BE2C (cell line): ENCODE results near the gene STARD9.

Experiments used
- DNase-seq: peaks from one replicate; pipeline ENCODE4 v3.0.0-alpha.2; 2020
- H3K27me3 ChIP-seq: fragments of 250-450 bp; sonication (Bioruptor Pico); 2 replicates; pipeline ENCODE4 v1.5.1; 2020; ENCODE audit warnings: mild to moderate bottlenecking
- H3K36me3 ChIP-seq: fragments of 250-450 bp; sonication (Bioruptor Pico); 2 replicates; pipeline ENCODE4 v1.5.1; 2020; ENCODE audit warnings: mild to moderate bottlenecking
- H3K4me1 ChIP-seq: fragments of 250-450 bp; sonication (Bioruptor Pico); 2 replicates; pipeline ENCODE4 v1.5.1; 2020
- H3K4me3 ChIP-seq: 2 replicates; pipeline ENCODE4 v1.5.1; 2011; ENCODE audit warnings: low read depth, low read length
- H3K9me3 ChIP-seq: fragments of 250-450 bp; sonication (Bioruptor Pico); 2 replicates; pipeline ENCODE4 v1.5.1; 2020
- CTCF ChIP-seq: IDR thresholded peaks from 2 replicates; pipeline ENCODE4 v1.5.1; 2012; ENCODE audit warnings: mild to moderate bottlenecking, low read depth, low read length

STARD9 gene

GRCh38 chr15:42681119-42681518 is 105.7 kb downstream of the STARD9 start:
- TF ChIP-seq CTCF: no peak
- H3K36me3 ChIP-seq: peaks cover 30% of the 10 kb centered on the region
- H3K27me3 ChIP-seq: no peaks in the 10 kb centered on the region
- H3K4me3 ChIP-seq: no peak overlapping the region
- no peak for DNase-seq
- no peaks in the 10 kb centered on the region for H3K9me3 ChIP-seq
- H3K4me1 ChIP-seq: no peaks in the 10 kb centered on the region

DNA sequence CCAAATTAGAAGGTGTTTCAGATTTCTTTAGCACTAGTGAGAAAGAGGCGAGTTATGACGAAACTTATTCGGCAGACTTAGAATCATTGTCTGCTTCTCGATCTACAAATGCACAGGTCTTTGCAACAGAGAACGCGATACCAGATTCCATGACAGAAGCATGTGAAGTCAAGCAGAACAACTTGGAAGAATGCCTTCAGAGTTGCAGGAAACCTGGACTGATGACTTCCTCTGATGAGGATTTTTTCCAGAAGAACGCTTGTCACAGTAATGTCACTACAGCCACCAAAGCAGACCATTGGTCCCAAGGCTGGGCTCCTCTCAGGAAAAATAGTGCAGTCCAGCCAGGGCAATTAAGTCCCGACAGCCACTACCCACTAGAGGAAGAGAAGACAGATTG is 110.9 kb downstream of the STARD9 start:
- no peak for DNase-seq
- no peak for TF ChIP-seq CTCF
- no peaks in the 10 kb centered on the region for H3K27me3 ChIP-seq
- no peaks in the 10 kb centered on the region for H3K9me3 ChIP-seq
- H3K4me3 ChIP-seq: no peak overlapping the region
- H3K36me3 ChIP-seq: peaks cover 39% of the 10 kb centered on the region
- H3K4me1 ChIP-seq: no peaks in the 10 kb centered on the region

- Histone ChIP-seq H3K27me3 (no peaks in the 10 kb centered on the region), H3K36me3 (peaks cover 46% of the 10 kb centered on the region), H3K4me1 (no peaks in the 10 kb centered on the region), H3K9me3 (no peaks in the 10 kb centered on the region), H3K4me3 (no peak overlapping the region)
- TF ChIP-seq CTCF: no peak
- no peak for DNase-seq
These were observed 112.3 kb downstream of the STARD9 start for GRCh38 chr15:42687740-42688139.

DNA sequence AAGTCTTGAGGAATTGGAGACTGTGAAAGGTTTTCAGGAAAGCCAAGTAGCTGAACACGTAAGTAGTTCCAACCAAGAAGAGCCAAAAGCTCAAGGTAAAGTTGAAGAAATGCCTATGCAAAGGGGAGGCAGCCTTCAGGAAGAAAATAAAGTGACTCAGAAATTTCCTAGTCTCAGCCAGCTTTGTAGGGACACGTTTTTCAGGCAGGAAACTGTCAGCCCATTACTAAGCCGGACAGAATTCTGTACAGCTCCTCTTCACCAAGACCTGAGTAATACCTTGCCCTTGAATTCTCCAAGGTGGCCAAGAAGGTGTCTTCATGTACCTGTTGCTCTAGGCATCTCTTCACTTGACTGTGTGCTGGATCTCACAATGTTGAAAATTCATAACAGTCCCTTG is 112.9 kb downstream of the STARD9 start:
- no peaks in the 10 kb centered on the region for H3K4me1 ChIP-seq
- TF ChIP-seq CTCF: no peak
- no peaks in the 10 kb centered on the region for H3K9me3 ChIP-seq
- no peak for DNase-seq
- no peak overlapping the region for H3K4me3 ChIP-seq
- H3K36me3 ChIP-seq: peaks cover 51% of the 10 kb centered on the region
- H3K27me3 ChIP-seq: no peaks in the 10 kb centered on the region

- Histone ChIP-seq H3K4me1 (no peaks in the 10 kb centered on the region), H3K9me3 (no peaks in the 10 kb centered on the region), H3K4me3 (no peak overlapping the region), H3K36me3 (peaks cover 40% of the 10 kb centered on the region), H3K27me3 (no peaks in the 10 kb centered on the region)
- no peak for DNase-seq
- TF ChIP-seq CTCF: no peak
These were observed 115.9 kb downstream of the STARD9 start for GRCh38 chr15:42691308-42691707.

- Histone ChIP-seq H3K27me3 (no peaks in the 10 kb centered on the region), H3K9me3 (no peaks in the 10 kb centered on the region), H3K4me1 (no peaks in the 10 kb centered on the region), H3K36me3 (peaks cover 35% of the 10 kb centered on the region), H3K4me3 (no peak overlapping the region)
- TF ChIP-seq CTCF: no peak
- DNase-seq: no peak
These were observed 116.4 kb downstream of the STARD9 start for GRCh38 chr15:42691770-42692169.
